ENCODE data around the gene GNS.

The GNS gene

DNA sequence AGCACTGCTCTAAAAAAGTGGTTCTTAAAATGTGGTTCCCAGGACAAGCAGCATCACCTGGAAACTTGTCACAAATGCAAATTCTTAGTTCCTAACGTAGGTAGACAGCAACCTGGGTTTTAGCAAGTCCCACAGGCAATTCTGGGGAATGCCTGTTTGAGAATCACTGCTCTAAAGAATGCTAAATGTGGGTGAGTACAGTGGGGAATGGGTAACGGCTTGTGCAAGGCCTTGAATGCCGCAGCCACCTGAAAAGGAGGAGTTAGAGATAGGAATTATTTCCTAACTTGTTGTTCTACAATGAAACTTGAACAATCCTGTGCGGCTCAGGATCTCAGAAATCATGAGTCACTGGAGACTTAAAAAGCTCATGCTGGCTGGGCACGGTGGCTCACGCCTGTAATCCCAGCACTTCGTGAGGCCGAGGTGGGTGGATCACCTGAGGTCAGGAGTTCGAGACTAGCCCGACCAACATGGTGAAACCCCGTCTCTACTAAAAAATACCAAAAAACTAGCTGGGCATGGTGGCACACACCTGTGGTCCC lies 34.9 kb downstream of the GNS start:
- in situ Hi-C loops (cut with MboI; ENCODE audit: low pct_unique_long_range_greater_than_20kb, low sequenced_read_pairs, unreplicated experiment): no loop called here
- no peak for DNase-seq (ENCODE audit: low spot score)
- no peak for TF ChIP-seq CTCF (IDR thresholded peaks at IDR 0.05; ENCODE audit: extremely low read depth, insufficient read depth, missing control alignments)

DNA sequence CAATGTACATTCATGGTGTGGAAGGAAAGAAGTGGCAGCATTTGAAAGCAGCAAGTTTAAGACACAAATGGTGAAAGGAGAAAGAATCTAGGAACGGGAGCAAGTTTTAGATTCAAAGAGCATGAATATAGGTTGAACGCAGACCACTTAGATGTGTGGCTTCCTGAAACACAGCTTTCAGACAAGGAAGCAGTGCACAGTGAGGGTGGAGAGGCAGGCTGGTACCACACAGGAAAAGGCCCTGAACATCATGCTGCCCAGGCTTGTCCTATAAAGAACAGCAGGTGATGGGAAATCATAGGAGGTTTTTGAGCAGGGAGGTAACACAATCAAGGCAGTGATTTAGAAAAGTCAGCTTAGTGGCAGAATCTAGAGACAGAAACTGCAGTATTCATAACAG lies 35.6 kb downstream of the GNS start:
- TF ChIP-seq CTCF (IDR thresholded peaks at IDR 0.05; ENCODE audit: extremely low read depth, insufficient read depth, missing control alignments): no peak
- in situ Hi-C loops (cut with MboI; ENCODE audit: low pct_unique_long_range_greater_than_20kb, low sequenced_read_pairs, unreplicated experiment): no loop called here

GRCh38 chr12:64722835-64723234 lies 36.4 kb downstream of the GNS start:
- no peak for DNase-seq (ENCODE audit: low spot score)
- in situ Hi-C loops (cut with MboI; ENCODE audit: low pct_unique_long_range_greater_than_20kb, low sequenced_read_pairs, unreplicated experiment): no loop called here
- TF ChIP-seq CTCF (IDR thresholded peaks at IDR 0.05; ENCODE audit: extremely low read depth, insufficient read depth, missing control alignments): no peak

More for the DNA sequence above, 35.6 kb downstream of the GNS start:
- no peak for DNase-seq (ENCODE audit: low spot score)

- in situ Hi-C loops (cut with MboI; ENCODE audit: low pct_unique_long_range_greater_than_20kb, low sequenced_read_pairs, unreplicated experiment): no loop called here
- no peak for TF ChIP-seq CTCF (IDR thresholded peaks at IDR 0.05; ENCODE audit: extremely low read depth, insufficient read depth, missing control alignments)
- no peak for DNase-seq (ENCODE audit: low spot score)
Observed at GRCh38 chr12:64720884-64721283, 38.3 kb downstream of the GNS start.

DNA sequence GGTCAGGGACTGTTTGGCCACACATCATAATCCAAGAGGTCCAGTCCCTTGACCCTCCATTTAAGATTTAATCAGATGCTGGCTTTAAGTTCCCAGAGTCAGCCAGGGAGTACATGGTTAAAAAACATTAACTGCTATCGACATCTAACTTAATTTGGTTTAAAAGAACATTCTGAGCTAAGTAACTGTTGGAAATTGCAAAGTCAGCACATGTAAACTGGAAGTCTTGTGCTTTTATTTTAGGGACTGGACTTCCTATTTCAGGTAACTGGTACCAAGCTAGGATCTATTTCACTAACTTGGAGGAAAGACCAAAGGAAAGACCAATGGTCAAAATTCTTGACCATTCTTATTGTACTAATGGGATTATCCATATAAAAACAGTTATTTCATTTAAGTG lies 40.6 kb downstream of the GNS start:
- no peak for DNase-seq (ENCODE audit: low spot score)
- no peak for TF ChIP-seq CTCF (IDR thresholded peaks at IDR 0.05; ENCODE audit: extremely low read depth, insufficient read depth, missing control alignments)
- in situ Hi-C loops (cut with MboI; ENCODE audit: low pct_unique_long_range_greater_than_20kb, low sequenced_read_pairs, unreplicated experiment): no loop called here

- in situ Hi-C loops (cut with MboI; ENCODE audit: low pct_unique_long_range_greater_than_20kb, low sequenced_read_pairs, unreplicated experiment): no loop called here
- no peak for TF ChIP-seq CTCF (IDR thresholded peaks at IDR 0.05; ENCODE audit: extremely low read depth, insufficient read depth, missing control alignments)
- DNase-seq (ENCODE audit: low spot score): no peak
Observed at GRCh38 chr12:64716839-64717455, 42.3 kb downstream of the GNS start.

Measured in GM13977 (cell line).